Measurements from ENCODE around the gene THOP1.

Gene THOP1

DNA sequence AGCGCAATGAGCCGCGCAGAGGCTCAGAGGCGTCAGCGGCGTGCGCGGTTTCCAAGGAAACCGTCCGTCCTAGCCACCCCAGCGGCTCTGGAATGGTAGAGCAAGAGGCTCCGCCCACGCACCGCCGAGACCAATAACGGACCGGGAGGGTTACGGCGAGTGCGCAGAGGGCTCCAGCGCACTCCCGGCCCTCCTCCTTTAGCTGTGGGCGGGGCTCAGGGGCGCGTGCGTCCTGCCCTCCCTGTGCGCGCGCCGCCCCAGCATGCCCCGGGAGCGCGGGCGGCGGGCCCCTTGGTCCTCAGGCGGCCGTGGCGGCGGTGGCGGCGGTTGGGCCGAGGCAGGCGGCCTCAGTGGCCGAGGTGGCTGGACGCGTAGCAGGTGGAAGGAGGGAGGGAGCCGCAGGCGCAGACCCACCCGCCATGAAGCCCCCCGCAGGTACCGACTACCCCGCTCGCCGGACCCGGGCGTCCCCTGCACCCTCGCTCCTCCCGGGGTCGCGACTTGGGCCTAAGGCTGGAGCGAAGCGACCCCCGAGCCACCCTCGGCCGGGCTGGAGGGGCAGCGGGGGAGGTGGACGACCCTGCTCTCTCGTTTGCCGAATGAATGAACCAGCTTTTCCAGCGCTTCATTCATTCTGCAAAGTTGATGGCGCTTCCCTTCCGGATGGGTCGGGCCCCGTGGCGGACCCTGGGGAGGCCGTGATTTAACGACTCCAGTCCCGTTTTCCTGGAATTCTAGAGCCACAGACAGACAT lies at the start of gene THOP1:
THOP1 (plus strand) TSS at position 260 of the 754 bp plus-strand sequence; CDS start at position 420, 160 bp downstream.
- DNase-seq, result peak; percentile 99

DNA sequence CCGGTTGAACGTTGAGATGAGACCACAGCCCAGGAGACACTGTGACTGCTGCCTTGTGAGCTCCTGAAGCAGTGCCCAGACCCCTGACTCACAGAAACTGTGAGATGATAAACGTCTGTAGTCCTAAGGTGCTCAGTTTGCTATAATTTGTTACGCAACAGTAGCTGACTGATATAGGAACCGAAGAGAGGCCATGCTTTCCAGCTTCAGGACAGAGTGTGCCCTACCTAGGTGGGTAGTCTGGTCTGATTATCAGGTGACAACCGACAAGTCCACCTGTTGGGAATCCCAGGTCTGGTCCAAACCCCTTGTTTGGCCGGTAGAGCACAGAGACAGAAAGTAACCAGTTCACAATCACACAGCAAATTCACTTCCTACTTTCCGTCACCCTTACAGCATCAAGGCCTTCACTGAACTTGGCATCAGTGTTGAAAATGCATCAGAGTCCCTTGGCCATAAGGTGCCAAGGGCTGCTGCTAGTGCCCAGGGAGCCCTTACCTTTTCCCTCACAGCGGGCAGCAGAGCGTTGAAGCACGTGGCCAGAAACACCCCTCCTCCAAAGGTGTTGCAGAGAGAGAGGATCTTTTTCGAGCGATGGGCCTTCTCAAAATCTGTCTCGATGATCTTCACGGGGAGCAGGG lies 48.6 kb upstream of the THOP1 start:
- no peak for DNase-seq

DNA sequence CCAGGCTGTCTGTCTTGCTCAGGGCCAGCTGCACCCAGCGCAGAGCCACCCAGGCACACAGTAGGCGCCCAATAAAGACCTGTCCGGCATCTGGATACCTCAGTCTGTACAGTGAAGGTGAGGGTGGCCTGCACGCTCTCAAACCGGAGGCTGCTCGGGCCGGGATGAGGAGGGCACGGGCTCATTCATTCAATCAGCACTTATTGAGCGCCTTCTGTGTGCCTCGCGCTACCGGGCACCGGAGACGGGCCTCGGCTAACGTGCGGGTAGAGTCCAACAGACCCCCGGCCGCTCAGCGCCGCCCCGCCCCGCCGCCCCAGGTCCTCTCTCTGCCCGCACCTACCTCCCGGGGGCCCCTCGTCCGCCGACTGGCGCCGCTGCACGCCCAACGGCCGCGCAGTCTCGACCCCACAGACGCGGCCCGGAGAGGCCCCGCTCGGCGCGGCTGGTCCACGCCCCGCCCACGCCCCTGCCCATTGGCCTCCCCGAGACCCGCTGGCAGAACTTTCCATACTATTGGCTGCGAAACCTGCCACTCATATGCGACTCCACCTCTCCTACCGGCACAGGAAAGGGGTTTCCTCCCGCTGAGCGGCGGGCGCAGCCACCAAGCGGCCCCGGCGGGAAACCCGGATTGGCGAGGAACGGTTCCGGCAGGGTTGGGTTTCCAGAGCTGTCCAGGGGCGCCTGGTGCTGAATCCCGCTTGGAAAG lies 45.5 kb upstream of the THOP1 start, which contains the start of gene SLC39A3:
SLC39A3 (minus strand) TSS at position 416 of the 712 bp plus-strand sequence. CDS start 2,760 bp downstream, outside the sequence.
- DNase-seq, result peak; percentile 94

DNA sequence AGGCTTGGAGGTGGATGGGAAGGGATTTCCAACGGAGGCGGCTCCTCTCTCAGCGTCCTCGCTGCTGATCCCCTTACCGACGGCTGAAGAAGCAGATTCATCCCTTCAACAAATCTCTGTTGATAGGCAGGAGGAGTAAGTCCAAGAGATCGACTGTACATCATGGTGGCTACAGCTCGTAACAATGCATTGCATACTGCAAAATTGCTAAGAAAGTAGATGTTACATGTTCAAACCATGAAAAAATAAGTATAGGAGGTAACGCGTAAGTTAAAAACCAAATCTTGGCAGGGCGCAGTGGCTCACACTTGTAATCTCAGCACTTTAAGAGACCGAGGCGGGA lies 45.0 kb upstream of the THOP1 start:
- DNase-seq, result no peak

DNA sequence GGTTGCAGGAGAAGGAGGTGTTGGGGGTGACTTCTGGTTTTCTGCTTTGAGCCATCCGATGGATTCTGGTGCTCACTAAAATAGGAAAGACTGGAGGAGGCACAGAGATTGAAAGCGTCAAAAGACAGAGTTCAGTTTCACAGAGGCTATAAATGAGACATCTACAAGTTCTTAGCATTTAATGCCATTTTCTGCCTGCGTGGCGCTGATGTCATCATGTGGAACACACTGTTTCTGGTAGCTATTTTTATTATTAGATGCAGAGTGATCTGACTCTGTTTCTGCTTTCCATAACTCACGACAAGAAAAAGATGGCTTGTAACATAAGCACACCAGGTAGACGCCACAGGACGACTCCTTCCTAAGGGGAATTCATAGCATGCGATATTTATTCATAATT lies 42.2 kb upstream of the THOP1 start:
- DNase-seq, result no peak

DNA sequence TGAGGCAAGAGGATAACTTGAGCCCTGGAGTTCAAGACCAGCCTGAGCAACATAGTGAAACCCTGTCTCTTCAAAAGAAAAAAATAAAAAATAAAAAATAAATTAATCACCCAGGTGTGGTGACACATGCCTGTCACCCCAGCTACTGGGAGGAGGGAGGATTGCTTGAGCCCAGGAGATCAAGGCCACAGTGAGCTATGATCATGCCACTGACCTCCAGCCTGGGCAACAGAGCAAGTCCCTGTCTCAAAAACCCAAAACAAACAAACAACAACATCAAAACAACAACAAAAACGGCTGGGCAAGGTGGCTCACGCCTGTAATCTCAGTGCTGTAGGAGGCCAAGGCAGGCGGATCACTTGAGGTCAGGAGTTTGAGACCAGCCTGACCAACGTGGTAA lies 41.2 kb upstream of the THOP1 start:
- no peak for DNase-seq

DNA sequence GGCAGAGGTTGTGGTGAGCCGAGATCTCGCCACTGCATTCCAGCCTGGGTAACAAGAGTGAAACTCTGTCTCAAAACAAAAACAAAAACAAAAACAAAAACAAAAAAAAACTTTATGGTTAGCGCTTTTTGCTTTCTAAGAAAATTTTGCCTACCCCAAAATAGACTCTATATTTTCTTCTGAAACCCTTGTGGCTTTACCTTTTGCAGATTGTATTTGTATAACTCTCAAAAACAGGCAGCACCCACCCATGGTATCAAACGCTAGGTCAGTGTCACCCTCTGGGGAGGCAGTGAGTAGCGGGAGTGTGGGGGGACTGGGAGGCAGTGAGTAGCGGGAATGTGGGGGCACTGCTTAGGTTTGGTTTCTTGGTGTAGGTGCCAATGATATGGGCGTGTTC lies 38.0 kb upstream of the THOP1 start:
- no peak for DNase-seq

DNA sequence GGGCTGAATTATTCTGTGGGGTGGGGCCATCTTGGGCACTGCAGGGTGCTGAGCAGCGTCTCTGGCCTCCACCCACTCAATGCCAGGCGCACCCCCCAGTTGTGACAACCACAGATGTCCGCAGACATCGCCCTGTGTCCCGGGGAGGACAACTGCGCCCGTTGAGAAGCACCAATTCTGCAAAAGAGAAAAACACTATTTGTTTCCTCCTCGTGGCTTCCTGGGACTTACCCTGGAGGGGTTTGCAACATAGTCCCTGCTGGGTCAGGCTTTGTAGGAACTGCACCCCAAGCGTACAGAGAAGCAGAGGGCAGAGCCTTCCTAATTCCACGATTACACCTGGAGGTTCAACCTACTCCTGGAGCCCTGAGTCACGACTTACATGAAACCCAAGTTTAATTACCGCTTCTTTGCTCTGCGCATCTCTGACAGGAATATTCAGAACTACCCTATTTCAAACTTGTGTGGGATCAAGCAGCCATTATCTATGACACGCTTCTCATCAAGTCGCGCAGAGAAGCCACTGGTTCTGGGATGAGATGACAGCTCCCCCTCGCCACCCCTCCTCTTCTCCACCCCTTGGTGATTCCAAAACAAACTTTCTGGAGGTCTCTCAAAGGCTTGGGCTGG lies 34.4 kb upstream of the THOP1 start:
- DNase-seq, result no peak

DNA sequence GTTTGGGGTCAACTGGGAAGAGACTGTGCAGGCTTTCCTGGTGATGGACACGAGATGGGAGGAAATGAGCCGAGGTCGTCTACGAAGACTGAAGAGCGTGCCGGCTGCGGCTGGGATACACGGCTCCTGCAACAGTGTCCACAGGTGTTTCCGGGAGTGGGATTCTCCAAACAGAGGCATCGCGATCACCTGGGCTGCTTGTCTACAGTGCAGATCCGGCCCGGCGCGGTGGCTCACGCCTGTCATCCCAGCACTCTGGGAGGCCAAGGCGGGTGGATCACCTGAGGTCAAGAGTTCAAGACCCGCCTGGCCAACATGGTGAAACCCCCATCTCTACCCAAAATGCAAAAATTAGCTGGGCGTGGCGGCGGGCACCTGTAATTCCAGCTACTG lies 33.9 kb upstream of the THOP1 start:
- no peak for DNase-seq

DNA sequence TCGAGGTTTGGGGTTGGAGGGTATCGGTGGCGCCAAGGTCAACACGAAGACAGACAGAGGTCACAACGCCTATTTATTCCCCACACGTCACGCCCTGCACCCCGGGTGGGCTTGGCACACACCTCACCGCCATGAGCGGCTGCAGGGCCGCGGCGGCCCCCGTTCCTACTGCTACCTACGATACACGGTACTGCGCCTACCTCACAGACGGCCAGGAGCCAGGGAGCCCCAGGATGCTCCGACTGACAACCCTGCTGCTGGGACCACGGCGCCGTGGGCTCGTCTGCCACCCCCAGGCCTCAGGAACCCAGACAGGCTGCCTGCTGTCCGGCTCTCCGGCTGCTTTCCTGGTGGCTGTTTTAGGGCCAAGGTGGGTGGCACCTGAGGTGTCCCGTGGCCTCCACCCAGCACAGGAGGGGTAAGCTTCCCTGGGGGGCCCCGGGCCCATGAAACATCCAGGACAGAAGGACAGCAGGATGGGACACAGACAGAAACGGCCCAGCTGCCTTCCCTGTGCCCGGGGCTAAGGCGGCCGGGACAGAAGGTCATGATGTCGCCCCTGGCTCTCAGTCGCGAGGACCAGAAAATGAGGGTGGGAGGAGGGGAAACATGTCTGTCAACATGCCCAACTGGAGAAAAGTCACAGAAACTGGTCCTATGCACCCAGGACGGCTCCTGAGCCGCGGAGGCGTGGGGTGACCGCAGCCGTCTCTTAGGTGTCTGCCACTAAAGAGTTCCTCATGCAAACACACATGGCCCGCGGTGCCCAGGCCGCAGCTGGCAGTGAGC lies 30.4 kb upstream of the THOP1 start:
- no peak for DNase-seq

DNA sequence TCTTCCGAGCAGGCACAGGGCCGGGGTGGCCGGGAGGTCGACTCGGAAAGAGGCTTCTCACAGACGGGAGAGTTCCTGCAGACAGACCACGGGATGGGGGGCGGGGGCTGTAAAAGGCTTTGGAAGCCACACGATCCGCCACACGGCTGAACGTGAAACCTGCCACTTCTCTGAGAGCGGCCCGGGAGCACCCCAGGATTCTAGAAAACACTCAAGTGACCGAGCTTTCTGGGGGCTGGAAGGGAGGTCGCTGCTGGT lies 29.9 kb upstream of the THOP1 start:
- no peak for DNase-seq

DNA sequence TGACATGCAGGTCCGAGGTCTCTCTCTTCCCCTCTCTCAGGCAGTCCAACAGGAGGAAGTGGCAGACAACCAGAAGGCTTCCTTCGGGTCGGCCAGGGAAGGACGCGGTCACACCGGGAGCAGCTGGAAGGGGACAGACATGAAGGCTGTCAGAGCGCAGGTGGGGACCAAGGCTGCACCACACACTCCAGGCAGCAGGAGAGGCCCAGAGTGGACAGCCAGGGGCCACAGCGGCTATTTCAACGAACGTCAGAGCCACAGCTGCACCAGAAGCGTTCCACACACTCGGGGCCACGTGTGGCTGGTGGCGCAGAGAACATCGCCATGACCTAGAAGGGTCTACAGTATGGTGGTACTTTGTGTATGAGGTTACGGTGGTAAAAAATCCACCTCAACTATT lies 29.5 kb upstream of the THOP1 start:
- no peak for DNase-seq

DNA sequence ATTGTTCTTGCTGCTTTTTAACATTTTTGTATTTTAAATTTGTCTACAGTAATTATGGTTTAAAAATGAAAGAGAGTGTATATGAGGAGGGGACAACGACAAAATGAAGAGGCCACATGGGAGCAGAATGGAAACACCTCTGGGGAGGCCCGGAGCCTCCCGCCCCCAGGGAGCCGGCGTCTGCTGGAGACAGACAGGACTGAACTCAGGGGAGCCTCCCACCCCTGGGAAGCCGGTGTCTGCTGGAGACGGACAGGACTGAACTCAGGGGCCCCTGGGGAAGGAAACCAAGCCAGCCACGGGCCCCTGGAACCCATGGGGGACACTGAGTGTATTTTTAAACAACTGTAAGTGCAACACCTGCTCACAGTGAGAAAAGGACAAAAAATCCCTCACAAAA lies 28.8 kb upstream of the THOP1 start:
- no peak for DNase-seq

DNA sequence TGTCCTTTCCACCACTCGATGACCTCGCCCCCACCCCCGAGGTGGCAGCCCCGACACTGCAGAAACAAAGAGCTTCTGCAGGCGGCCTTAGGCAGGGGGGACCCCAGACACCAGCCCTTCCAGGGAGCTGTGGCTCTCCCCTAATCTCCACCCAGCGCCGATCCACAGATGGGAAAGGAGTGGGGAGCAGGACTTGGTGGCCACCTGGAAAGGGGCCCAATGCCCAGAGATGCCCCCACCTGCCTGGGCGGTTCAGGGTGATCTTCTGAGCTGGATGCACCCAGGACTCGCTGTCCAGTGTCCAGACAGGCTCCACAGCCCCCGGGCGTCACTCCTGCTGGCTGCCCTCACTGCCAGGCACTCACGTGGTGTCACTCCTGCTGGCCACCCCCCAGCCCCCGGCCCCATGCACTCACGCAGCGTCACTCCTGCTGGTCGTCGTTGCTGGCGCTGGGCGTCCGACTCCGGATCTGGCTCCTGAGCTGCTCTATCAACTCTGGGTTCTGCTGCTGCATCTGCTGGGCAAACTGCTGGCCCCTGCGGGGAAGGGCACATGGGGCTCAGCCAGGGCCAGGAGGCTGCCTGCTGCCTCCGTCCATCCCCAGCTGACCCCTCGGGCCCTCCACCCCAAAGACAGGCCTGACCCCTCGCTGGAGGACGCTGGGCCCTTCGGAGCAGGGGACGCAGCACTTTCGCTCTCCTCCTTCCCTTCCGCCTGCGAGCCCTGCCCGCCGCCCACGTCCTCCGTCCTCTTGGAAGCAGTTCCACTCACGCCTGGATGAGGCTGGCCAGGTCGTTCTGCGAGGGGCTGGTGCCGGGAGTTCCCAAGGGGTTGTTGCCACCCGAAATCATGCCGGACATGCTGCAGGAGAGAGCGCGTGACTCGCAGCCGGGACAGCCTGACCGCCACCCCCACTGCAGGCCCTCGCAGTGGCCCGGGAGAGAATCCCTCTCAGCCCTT lies 28.1 kb upstream of the THOP1 start:
- no peak for DNase-seq

DNA sequence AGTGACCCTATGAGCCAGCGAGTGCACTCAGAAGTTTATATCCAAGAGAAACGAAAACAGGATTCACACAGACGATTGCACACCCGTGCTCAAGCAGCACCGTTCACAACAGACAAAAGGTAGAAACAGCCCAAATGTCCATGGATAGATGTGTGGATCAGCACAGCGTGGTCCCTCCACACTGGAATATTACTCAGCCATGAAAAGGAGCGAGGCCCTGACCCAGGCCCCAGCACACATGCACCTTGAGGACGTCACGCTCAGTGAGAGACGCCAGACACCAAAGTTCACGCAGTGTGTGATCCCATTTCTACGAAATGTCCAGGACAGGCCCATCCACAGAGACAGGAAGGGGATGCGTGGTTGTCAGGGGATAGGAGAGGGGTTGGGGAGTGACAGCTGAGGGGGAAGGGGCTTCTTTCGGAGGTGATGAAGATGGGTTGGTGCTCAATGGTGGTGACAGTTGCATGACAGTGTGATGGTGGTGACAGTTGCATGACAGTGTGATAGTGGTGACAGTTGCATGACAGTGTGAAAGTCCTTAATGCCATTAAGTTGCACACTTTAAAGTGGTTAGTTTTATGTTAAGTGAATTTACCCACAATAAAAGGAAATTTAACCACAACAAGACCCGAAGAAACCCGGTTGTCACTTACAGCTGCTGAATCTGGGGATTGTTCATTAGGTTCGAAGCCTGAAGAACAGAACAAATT lies 26.5 kb upstream of the THOP1 start:
- DNase-seq, result no peak

DNA sequence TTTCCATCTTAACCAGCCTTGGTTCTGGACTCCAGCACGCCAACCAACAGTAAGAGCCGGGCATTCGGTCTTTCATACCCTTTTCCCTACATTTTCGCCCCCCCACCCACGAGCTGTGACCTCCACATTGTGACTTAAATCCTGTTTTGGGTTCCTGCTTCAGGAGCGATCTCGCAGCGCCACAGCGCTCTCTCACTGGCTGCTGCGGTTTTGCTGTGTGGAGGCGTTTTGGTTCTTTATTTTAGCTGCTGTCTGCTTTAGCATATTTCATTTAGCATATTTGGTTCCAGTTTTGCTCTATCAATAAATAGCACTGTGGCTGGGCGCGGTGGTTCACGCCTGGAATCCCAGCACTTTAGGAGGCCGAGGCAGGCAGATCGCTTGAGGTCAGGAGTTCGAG lies 25.9 kb upstream of the THOP1 start:
- DNase-seq, result no peak

DNA sequence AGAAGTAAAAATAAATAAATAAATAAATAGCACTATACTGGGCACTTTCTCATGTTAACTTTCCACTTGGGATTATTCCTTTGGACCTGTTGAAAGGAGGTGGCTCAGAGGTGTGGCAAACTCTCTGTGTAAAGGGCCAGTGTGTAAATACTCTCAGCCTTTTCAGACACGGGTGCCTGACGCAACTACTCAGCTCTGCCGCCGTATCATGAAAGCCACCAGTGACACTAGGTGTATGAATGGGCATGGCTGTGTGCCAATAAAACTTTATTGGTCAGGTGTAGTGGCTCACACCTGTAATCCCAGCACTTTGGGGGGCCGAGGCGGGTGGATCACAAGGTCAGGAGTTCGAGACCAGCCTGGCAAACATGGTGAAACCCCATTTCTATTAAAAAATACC lies 25.3 kb upstream of the THOP1 start:
- DNase-seq, result no peak

DNA sequence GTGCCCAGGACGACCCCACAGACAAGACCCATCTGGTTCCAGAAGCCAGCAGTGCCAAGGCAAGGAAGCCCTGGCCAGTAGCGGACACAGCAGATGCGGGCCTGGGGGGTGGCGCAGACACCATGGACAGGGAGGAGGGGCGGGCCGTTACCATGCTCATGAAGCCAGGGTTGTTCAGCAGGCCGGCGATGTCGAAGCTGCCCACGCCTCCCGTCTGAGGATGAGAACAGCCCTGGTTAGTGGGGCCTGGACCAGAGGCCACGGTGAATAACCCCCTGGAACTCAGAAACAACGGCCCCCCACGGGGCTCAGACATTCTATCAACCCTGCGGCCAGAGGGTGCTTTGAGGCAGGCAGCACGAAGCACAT lies 24.0 kb upstream of the THOP1 start:
- no peak for DNase-seq

DNA sequence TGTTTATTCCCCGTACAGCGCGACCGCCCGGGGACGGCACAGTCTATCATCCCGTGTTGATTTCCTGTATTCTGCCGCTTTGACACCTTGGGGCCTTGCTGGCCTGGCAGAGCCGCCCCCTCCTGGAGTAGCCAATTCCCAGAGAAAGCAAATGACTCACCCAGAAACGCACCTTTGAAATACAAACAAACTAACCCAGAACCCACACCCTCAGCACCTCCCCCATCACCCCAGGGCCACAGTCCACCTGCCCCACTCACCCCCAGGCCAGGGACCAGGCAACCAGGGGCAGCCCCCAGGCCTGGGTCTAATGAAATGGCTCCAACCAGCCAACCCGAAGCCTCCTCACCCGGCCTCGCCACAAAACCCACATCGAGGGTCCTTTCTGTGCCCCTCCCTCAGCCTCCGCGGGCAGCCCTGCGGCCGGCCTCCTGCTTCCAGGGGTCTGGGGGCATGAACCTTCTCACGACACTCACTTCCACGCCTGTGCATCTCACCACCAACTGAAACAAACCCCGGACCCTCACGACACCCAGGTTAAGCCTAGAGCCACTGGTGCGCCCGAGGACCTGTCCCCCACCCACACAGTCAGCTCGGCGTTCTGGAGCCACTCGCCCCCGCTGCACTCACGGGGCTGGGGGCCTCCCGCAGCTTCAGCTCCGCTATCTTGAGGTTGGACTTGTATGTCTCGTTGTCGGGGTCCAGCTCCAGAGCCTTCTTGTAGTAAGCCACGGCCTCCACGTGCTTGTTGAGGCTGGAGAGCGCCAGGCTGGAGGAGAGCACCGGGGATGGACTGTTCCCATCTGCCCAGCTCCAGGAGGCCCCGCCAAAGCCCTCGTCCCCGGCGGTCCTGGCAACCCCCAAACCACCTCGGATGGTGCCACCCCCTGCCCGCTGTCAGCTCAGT lies 23.2 kb upstream of the THOP1 start:
- no peak for DNase-seq
